Measurements from ENCODE around the gene PLXNA3.
A peak's percentile ranks its signal among the peaks of the same experiment; 100 is the strongest.

The PLXNA3 gene

GRCh38 chrX:154473683-154474082 is 15.6 kb downstream of the PLXNA3 start:
- H3K4me3 Mint-ChIP-seq: no peak overlapping the region
- H3K36me3 Mint-ChIP-seq (ENCODE audit: low read depth): peaks cover 5% of the 10 kb centered on the region
- H3K4me1 Mint-ChIP-seq (ENCODE audit: low read depth): peaks cover 14% of the 10 kb centered on the region
- H3K27ac Mint-ChIP-seq: no peak overlapping the region
- H3K27me3 Mint-ChIP-seq: no peaks in the 10 kb centered on the region
- no peaks in the 10 kb centered on the region for H3K9me3 Mint-ChIP-seq

- Mint-ChIP-seq H3K9me3 (no peaks in the 10 kb centered on the region), H3K4me3 (no peak overlapping the region), H3K27ac (no peak overlapping the region), H3K4me1 (ENCODE audit: low read depth) (peaks cover 20% of the 10 kb centered on the region), H3K27me3 (no peaks in the 10 kb centered on the region), H3K36me3 (ENCODE audit: low read depth) (peaks cover 5% of the 10 kb centered on the region)
Observed at GRCh38 chrX:154476821-154477220, 18.7 kb downstream of the PLXNA3 start.

GRCh38 chrX:154477891-154478477 is 19.9 kb downstream of the PLXNA3 start:
- Mint-ChIP-seq H3K4me3 (peak overlapping the region; percentile 86), H3K27me3 (no peaks in the 10 kb centered on the region), H3K27ac (peak overlapping the region; percentile 55), H3K36me3 (ENCODE audit: low read depth) (peaks cover 5% of the 10 kb centered on the region), H3K9me3 (no peaks in the 10 kb centered on the region), H3K4me1 (ENCODE audit: low read depth) (peaks cover 20% of the 10 kb centered on the region)

- H3K27me3 Mint-ChIP-seq: no peaks in the 10 kb centered on the region
- peak within 1 kb of the TSS; percentile 94 for H3K27ac Mint-ChIP-seq
- peaks cover 12% of the 10 kb centered on the region for H3K36me3 Mint-ChIP-seq (ENCODE audit: low read depth)
- H3K4me1 Mint-ChIP-seq (ENCODE audit: low read depth): peaks cover 26% of the 10 kb centered on the region
- no peaks in the 10 kb centered on the region for H3K9me3 Mint-ChIP-seq
- peak within 1 kb of the TSS; percentile 86 for H3K4me3 Mint-ChIP-seq
Observed at GRCh38 chrX:154478728-154479622, 20.9 kb downstream of the PLXNA3 start, which contains the start of gene LAGE3. Gene LAGE3, minus strand, starts transcription at chrX:154479281. Its CDS starts 366 bp downstream, at chrX:154478915.

- Mint-ChIP-seq H3K4me1 (ENCODE audit: low read depth) (peaks cover 28% of the 10 kb centered on the region), H3K27me3 (no peaks in the 10 kb centered on the region), H3K4me3 (no peak overlapping the region), H3K9me3 (no peaks in the 10 kb centered on the region), H3K27ac (no peak overlapping the region), H3K36me3 (ENCODE audit: low read depth) (peaks cover 9% of the 10 kb centered on the region)
Observed at GRCh38 chrX:154481195-154481594, 23.1 kb downstream of the PLXNA3 start.

GRCh38 chrX:154481911-154482601 is 24.0 kb downstream of the PLXNA3 start:
- Mint-ChIP-seq H3K36me3 (ENCODE audit: low read depth) (peaks cover 9% of the 10 kb centered on the region), H3K9me3 (no peaks in the 10 kb centered on the region), H3K4me3 (no peak overlapping the region), H3K27ac (no peak overlapping the region), H3K4me1 (ENCODE audit: low read depth) (peaks cover 30% of the 10 kb centered on the region), H3K27me3 (no peaks in the 10 kb centered on the region)

GRCh38 chrX:154482786-154483185 is 24.7 kb downstream of the PLXNA3 start:
- peaks cover 9% of the 10 kb centered on the region for H3K36me3 Mint-ChIP-seq (ENCODE audit: low read depth)
- H3K4me1 Mint-ChIP-seq (ENCODE audit: low read depth): peaks cover 29% of the 10 kb centered on the region
- H3K27ac Mint-ChIP-seq: no peak overlapping the region
- H3K27me3 Mint-ChIP-seq: no peaks in the 10 kb centered on the region
- no peak overlapping the region for H3K4me3 Mint-ChIP-seq
- H3K9me3 Mint-ChIP-seq: no peaks in the 10 kb centered on the region

GRCh38 chrX:154483325-154483724 is 25.2 kb downstream of the PLXNA3 start:
- Mint-ChIP-seq H3K27ac (peak overlapping the region; percentile 37), H3K4me3 (no peak overlapping the region), H3K27me3 (no peaks in the 10 kb centered on the region), H3K4me1 (ENCODE audit: low read depth) (peaks cover 29% of the 10 kb centered on the region), H3K9me3 (no peaks in the 10 kb centered on the region), H3K36me3 (ENCODE audit: low read depth) (peaks cover 14% of the 10 kb centered on the region)

GRCh38 chrX:154484255-154485149 is 26.4 kb downstream of the PLXNA3 start:
- Mint-ChIP-seq H3K27ac (peak overlapping the region; percentile 40), H3K9me3 (no peaks in the 10 kb centered on the region), H3K27me3 (no peaks in the 10 kb centered on the region), H3K36me3 (ENCODE audit: low read depth) (peaks cover 14% of the 10 kb centered on the region), H3K4me1 (ENCODE audit: low read depth) (peaks cover 35% of the 10 kb centered on the region), H3K4me3 (peak overlapping the region; percentile 71)

GRCh38 chrX:154485150-154486051 is 27.3 kb downstream of the PLXNA3 start:
- H3K4me1 Mint-ChIP-seq (ENCODE audit: low read depth): peaks cover 36% of the 10 kb centered on the region
- peaks cover 14% of the 10 kb centered on the region for H3K36me3 Mint-ChIP-seq (ENCODE audit: low read depth)
- no peaks in the 10 kb centered on the region for H3K27me3 Mint-ChIP-seq
- H3K4me3 Mint-ChIP-seq: peak overlapping the region; percentile 71
- no peaks in the 10 kb centered on the region for H3K9me3 Mint-ChIP-seq
- H3K27ac Mint-ChIP-seq: peak overlapping the region; percentile 31

GRCh38 chrX:154486052-154486395 is 27.9 kb downstream of the PLXNA3 start:
- no peak overlapping the region for H3K27ac Mint-ChIP-seq

GRCh38 chrX:154486396-154487207 is 28.5 kb downstream of the PLXNA3 start, which contains the start of gene UBL4A:
Gene UBL4A, minus strand, starts transcription at chrX:154486615. Its CDS starts 31 bp downstream, at chrX:154486584.
- peaks cover 42% of the 10 kb centered on the region for H3K4me1 Mint-ChIP-seq (ENCODE audit: low read depth)
- H3K4me3 Mint-ChIP-seq: peak within 1 kb of the TSS; percentile 78
- H3K9me3 Mint-ChIP-seq: no peaks in the 10 kb centered on the region
- peak within 1 kb of the TSS; percentile 77 for H3K27ac Mint-ChIP-seq
- no peaks in the 10 kb centered on the region for H3K27me3 Mint-ChIP-seq
- peaks cover 14% of the 10 kb centered on the region for H3K36me3 Mint-ChIP-seq (ENCODE audit: low read depth)

More at GRCh38 chrX:154486052-154486395, 27.9 kb downstream of the PLXNA3 start:
- no peaks in the 10 kb centered on the region for H3K9me3 Mint-ChIP-seq
- H3K27me3 Mint-ChIP-seq: no peaks in the 10 kb centered on the region
- H3K36me3 Mint-ChIP-seq (ENCODE audit: low read depth): peaks cover 14% of the 10 kb centered on the region
- peaks cover 39% of the 10 kb centered on the region for H3K4me1 Mint-ChIP-seq (ENCODE audit: low read depth)
- H3K4me3 Mint-ChIP-seq: peak overlapping the region; percentile 71

Data from stimulated activated naive CD8-positive, alpha-beta T cell treated with anti-CD3 and anti-CD28 coated beads, Interleukin-15, Interleukin-2, amounts not matched to agents 100 ng/mL and 50 ng/mL, for 24 hours (primary cell).